Natural killer cell (primary cell): Measurements from ENCODE around the gene KCNJ8. TPM values are rescaled to one million over a fixed set of nuclear protein-coding genes. Genes with fewer than 3 reads are reported as not detected.

Experiments
- ATAC-seq, 3 donors: fragments of 150-1000 bp in 2 of 3; fragments of 200-7000 bp in 1 of 3; cut with Tn5 transposase; 1 replicate in 1 of 3; 2 replicates in 2 of 3; pipeline ENCODE4 v1.10.0; 2021; ENCODE audit warnings: mild to moderate bottlenecking in 2 of 3, moderate library complexity in 2 of 3
- DNase-seq, 2 donors: peaks; one replicate each; pipeline versions ENCODE4 v3.0.0 to v3.0.0-alpha.2; 2013 to 2021; ENCODE audit warnings: mixed read lengths in 1 of 2
- H3K27ac ChIP-seq: one replicate; pipeline ENCODE4 v1.5.1; 2013; ENCODE audit warnings: mild to moderate bottlenecking, low read length
- H3K27me3 ChIP-seq: one replicate; pipeline ENCODE4 v1.6.1; 2013; ENCODE audit warnings: low read length; ENCODE audit not compliant: control insufficient read depth, insufficient read depth
- H3K36me3 ChIP-seq: one replicate; pipeline ENCODE4 v1.6.1; 2013; ENCODE audit warnings: low read length; ENCODE audit not compliant: control insufficient read depth, insufficient read depth
- H3K4me1 ChIP-seq: one replicate; pipeline ENCODE4 v1.6.1; 2013; ENCODE audit warnings: low read length; ENCODE audit not compliant: control insufficient read depth, insufficient read depth
- H3K4me3 ChIP-seq: one replicate; pipeline ENCODE4 v1.5.1; 2013; ENCODE audit warnings: low read length
- H3K9me3 ChIP-seq: one replicate; pipeline ENCODE4 v1.6.1; 2013; ENCODE audit warnings: low read length; ENCODE audit not compliant: control insufficient read depth, insufficient read depth
- H3K27ac Mint-ChIP-seq, 2 donors: one replicate each; pipeline ENCODE4 v1.8.0; 2022; ENCODE audit warnings: mild to moderate bottlenecking in 2 of 2, mixed read lengths in 2 of 2, moderate library complexity in 1 of 2
- H3K27me3 Mint-ChIP-seq, 2 donors: one replicate each; pipeline ENCODE4 v1.8.0; 2022; ENCODE audit warnings: low read depth in 2 of 2, mixed read lengths in 2 of 2
- H3K36me3 Mint-ChIP-seq: one replicate; pipeline ENCODE4 v1.8.0; 2022; ENCODE audit warnings: mixed read lengths
- H3K4me1 Mint-ChIP-seq, 2 donors: one replicate each; pipeline ENCODE4 v1.8.0; 2022; ENCODE audit warnings: mixed read lengths in 2 of 2
- H3K4me3 Mint-ChIP-seq: one replicate; pipeline ENCODE4 v1.8.0; 2022; ENCODE audit warnings: mild to moderate bottlenecking, moderate library complexity, mixed read lengths
- H3K9me3 Mint-ChIP-seq, 2 donors: one replicate each; pipeline ENCODE4 v1.8.0; 2022; ENCODE audit warnings: mixed read lengths in 2 of 2
- WGBS: methylation state at CpG from one replicate; pipeline ENCODE4 v1.1.7; 2013; ENCODE audit warnings: missing lambda C conversion rate; ENCODE audit not compliant: insufficient coverage; 5-methylcytosine and 5-hydroxymethylcytosine counted together
- intact Hi-C: fragments of 100-400 bp; cut with micrococcal nuclease; formaldehyde crosslinking; loops from one replicate; pipeline ENCODE4 v1.14.2; 2022
- total RNA-seq, 4 donors: library from RNA; stranded (reverse); fragments of 120-200 nt in 1 of 4; gene quantifications; one replicate each; pipeline versions ENCODE4 v1.2.3 to v1.2.4, GENCODE V29; 2013 to 2022
- TF ChIP-seq, protein P1 (sequence below): fragments of 200-600 bp; IDR thresholded peaks from one replicate; pipeline ENCODE4 v1.8.0; 2022; ENCODE audit warnings: antibody characterized with exemption

The KCNJ8 gene
- total RNA-seq, 3 donors from 2014 or later (not counting 1 experiment from before 2014, with no cell fraction given): not detected

DNA sequence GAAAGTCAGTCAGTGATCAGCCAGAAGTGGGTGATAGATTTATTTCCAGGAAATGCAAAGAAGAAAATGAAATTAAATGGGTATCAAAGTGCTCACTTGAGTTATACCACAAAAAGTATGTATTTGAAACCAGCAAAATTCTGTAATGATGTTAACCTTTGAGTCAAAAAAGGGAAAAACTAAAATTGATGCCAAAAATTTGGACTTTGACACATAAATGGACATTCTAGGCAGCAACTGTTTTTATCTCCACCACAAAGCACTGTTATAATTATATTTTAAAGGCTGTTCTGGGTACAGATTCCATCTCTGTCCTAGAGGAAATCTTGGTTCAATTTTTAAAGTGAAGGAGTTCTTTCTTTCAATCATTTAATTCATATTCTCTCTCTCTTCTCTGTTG, 31.7 kb upstream of the KCNJ8 start:
- Mint-ChIP-seq H3K27ac (no peak overlapping the region), H3K27me3 (no peaks in the 10 kb centered on the region), H3K9me3 (peaks cover 2 to 6% of the 10 kb centered on the region in 2 donors), H3K4me1 (no peaks in the 10 kb centered on the region), H3K4me3 (no peak overlapping the region), H3K36me3 (no peaks in the 10 kb centered on the region)
- Histone ChIP-seq H3K9me3 (no peaks in the 10 kb centered on the region), H3K4me1 (no peaks in the 10 kb centered on the region), H3K27me3 (no peaks in the 10 kb centered on the region), H3K36me3 (no peaks in the 10 kb centered on the region), H3K4me3 (no peak overlapping the region), H3K27ac (no peak overlapping the region)
- TF ChIP-seq, protein P1, sequence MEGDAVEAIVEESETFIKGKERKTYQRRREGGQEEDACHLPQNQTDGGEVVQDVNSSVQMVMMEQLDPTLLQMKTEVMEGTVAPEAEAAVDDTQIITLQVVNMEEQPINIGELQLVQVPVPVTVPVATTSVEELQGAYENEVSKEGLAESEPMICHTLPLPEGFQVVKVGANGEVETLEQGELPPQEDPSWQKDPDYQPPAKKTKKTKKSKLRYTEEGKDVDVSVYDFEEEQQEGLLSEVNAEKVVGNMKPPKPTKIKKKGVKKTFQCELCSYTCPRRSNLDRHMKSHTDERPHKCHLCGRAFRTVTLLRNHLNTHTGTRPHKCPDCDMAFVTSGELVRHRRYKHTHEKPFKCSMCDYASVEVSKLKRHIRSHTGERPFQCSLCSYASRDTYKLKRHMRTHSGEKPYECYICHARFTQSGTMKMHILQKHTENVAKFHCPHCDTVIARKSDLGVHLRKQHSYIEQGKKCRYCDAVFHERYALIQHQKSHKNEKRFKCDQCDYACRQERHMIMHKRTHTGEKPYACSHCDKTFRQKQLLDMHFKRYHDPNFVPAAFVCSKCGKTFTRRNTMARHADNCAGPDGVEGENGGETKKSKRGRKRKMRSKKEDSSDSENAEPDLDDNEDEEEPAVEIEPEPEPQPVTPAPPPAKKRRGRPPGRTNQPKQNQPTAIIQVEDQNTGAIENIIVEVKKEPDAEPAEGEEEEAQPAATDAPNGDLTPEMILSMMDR: no peak
- intact Hi-C loops: no loop called here
- no peak for DNase-seq
- no peak for ATAC-seq

DNA sequence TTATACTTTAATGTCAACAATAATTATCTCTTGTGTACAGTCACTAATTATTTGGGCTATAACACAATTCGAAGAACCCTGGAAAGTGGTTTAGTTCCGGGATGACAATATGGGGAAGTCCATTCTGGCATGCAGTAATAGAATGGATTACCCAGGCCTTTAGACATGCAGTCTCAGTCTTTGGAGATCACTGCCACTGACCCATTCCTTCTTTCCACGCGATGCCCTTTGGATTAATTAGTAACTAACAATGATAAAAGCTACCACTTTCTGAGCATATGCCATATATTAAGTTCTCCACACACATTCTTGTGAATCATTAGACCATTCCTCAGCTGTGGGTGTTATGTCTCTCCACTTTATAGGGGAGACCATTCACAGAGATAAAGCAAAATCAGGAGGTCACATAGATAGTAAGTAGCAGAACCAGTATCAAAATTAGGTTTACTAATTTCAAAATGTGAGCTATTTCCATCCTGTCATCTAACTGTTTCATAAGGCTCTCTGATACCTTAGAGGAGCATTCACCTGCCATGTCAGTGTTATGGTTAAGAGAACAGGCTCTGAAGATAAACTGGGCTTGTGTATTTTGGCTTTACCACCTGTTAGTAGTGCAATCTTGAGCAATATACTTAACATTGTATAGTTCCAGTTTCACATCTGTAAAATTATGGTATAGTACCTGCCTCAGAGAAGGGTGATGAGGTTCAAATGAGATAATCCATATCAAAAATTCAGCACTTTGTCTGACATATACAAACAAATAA, 27.2 kb upstream of the KCNJ8 start:
- H3K4me1 Mint-ChIP-seq: no peaks in the 10 kb centered on the region
- H3K27ac ChIP-seq: no peak overlapping the region
- no peaks in the 10 kb centered on the region for H3K9me3 ChIP-seq
- DNase-seq (no peak), ATAC-seq (no peak)
- H3K27me3 Mint-ChIP-seq: no peaks in the 10 kb centered on the region
- TF ChIP-seq, protein P1: no peak
- no peak overlapping the region for H3K27ac Mint-ChIP-seq
- no peaks in the 10 kb centered on the region for H3K36me3 Mint-ChIP-seq
- H3K36me3 ChIP-seq: no peaks in the 10 kb centered on the region
- H3K4me1 ChIP-seq: no peaks in the 10 kb centered on the region
- H3K4me3 Mint-ChIP-seq: no peak overlapping the region
- intact Hi-C loops: no loop called here
- 86% methylated on average over 4 of the region's 4 CpGs for WGBS
- peaks cover 2 to 4% of the 10 kb centered on the region in 2 donors for H3K9me3 Mint-ChIP-seq
- no peaks in the 10 kb centered on the region for H3K27me3 ChIP-seq
- H3K4me3 ChIP-seq: no peak overlapping the region

DNA sequence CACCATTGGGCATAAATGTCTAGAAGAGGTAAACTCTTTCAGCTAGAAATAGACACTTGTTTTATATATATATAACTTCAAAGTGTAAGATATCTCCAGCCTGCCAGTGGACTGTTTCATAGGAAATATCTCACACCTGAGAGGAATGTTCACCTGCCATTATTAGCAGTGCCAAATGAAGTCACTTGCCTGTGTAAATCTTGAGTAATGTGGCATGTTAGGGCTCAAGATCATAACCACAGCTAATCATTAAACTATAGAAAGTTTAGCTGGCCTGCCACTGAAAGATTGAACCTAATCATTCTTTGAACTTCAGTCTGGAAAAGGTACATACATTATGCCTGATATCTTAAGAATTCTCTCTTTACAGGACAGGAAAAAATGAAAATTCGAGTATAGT, 25.5 kb upstream of the KCNJ8 start:
- peaks cover 3 to 4% of the 10 kb centered on the region in 2 donors for H3K9me3 Mint-ChIP-seq
- Histone ChIP-seq H3K27me3 (no peaks in the 10 kb centered on the region), H3K27ac (no peak overlapping the region), H3K4me1 (no peaks in the 10 kb centered on the region), H3K36me3 (no peaks in the 10 kb centered on the region), H3K4me3 (no peak overlapping the region), H3K9me3 (no peaks in the 10 kb centered on the region)
- H3K27me3 Mint-ChIP-seq: no peaks in the 10 kb centered on the region
- H3K4me3 Mint-ChIP-seq: no peak overlapping the region
- TF ChIP-seq, protein P1: no peak
- no peak for ATAC-seq
- WGBS: no CpG with 5 or more reads among the region's 1 CpG
- intact Hi-C loops: no loop called here
- no peaks in the 10 kb centered on the region for H3K36me3 Mint-ChIP-seq
- no peaks in the 10 kb centered on the region for H3K4me1 Mint-ChIP-seq
- no peak for DNase-seq
- H3K27ac Mint-ChIP-seq: no peak overlapping the region

DNA sequence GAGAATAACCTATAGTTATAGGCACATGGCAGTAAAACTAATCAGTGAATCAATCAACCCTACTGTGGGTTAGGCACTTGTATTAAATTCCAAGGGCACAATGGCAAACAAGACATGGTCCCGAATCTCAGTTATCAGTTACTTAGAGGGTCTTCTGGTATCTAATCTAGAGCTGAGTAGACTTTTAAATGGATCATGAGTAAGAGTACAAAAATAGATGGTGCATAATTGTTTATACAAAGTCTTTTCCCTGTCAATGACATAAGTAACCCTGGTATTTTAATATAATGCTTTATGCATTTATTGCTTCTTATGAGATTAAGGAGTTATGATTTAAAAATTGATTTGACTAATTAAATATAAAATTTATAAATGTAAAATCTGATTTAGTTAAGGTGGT, 23.0 kb upstream of the KCNJ8 start:
- no peak for DNase-seq
- H3K4me3 Mint-ChIP-seq: no peak overlapping the region

More for the DNA sequence above, 23.0 kb upstream of the KCNJ8 start:
- no peaks in the 10 kb centered on the region for H3K36me3 ChIP-seq
- ATAC-seq: no peak
- WGBS: 100% methylated on average over 1 of the region's 1 CpG
- Mint-ChIP-seq H3K9me3 (peaks cover 4 to 11% of the 10 kb centered on the region in 2 donors), H3K36me3 (no peaks in the 10 kb centered on the region), H3K27me3 (no peaks in the 10 kb centered on the region), H3K4me1 (no peaks in the 10 kb centered on the region), H3K27ac (no peak overlapping the region)
- H3K27ac ChIP-seq: no peak overlapping the region
- intact Hi-C loops: no loop called here
- no peaks in the 10 kb centered on the region for H3K9me3 ChIP-seq
- no peak overlapping the region for H3K4me3 ChIP-seq
- H3K4me1 ChIP-seq: no peaks in the 10 kb centered on the region
- TF ChIP-seq, protein P1: no peak
- H3K27me3 ChIP-seq: no peaks in the 10 kb centered on the region
